NB4 (cell line): ENCODE results near the gene RSPO3.

Experiments
- DNase-seq: peaks from one replicate; pipeline ENCODE4 v3.0.0; 2010; ENCODE audit warnings: low read depth
- H3K4me3 ChIP-seq: one replicate; pipeline ENCODE4 v1.5.1; 2011; ENCODE audit warnings: mild to moderate bottlenecking, low read depth, low read length, moderate library complexity
- MYC ChIP-seq: IDR thresholded peaks from 2 replicates; pipeline ENCODE4 v1.6.1; 2011; ENCODE audit warnings: low read depth, low read length
- POLR2A ChIP-seq: IDR thresholded peaks from 2 replicates; pipeline ENCODE4 v1.6.1; 2011; ENCODE audit warnings: mild to moderate bottlenecking; ENCODE audit not compliant: insufficient read length; ENCODE audit errors: extremely low read depth
- TF ChIP-seq, protein P1 (sequence below): IDR thresholded peaks from one replicate; pipeline ENCODE4 v1.5.1; 2012; ENCODE audit warnings: low read depth, low read length
- TF ChIP-seq, protein P2 (sequence below): IDR thresholded peaks from 2 replicates; pipeline ENCODE4 v1.6.1; 2011; ENCODE audit warnings: low read depth, low read length

RSPO3 gene

DNA sequence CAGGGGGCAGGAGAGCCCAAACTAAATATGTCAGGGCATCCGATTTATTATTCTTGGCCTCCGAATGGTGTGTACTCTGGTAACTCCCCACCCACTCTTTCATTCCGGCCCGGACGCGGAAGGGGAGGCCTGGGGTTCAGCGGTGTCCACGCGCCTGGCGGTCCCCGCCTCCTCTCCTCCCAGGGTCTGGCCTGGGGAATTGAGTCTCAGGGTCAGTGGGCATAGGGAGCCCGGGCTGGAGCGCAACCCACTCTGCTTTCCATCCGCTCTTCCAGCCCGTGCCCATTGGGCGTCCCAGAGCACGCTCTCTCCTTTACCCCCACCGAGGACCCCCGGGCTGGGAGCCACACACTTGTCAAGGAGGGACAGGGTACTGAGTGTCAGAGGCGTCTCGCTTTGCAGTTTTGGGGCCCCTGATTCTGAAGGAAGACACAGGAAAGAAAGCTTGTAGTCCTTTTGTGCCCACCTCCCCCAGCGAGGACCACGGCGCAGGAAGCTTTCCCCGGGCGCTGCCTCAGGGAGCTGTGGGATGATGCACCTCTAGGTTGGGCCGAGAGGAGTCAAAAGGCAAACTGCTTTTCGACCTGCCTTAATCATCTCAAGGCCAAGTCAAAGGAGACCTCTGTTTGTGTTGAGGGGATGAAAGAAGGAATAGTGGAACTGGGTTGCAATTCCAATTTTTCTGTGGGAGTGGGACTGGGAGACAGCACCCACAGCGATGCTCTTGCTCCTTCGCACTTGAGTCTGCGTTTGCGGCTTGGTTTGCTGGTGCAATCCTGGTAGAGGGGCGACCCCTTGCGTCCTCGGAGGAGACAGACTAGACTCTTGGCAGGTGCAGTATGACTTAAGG lies 2.5 kb downstream of the RSPO3 start:
- H3K4me3 ChIP-seq = no peak overlapping the region
- DNase-seq = peak; percentile 88
- no peak for TF ChIP-seq MYC
- TF ChIP-seq, protein P1, sequence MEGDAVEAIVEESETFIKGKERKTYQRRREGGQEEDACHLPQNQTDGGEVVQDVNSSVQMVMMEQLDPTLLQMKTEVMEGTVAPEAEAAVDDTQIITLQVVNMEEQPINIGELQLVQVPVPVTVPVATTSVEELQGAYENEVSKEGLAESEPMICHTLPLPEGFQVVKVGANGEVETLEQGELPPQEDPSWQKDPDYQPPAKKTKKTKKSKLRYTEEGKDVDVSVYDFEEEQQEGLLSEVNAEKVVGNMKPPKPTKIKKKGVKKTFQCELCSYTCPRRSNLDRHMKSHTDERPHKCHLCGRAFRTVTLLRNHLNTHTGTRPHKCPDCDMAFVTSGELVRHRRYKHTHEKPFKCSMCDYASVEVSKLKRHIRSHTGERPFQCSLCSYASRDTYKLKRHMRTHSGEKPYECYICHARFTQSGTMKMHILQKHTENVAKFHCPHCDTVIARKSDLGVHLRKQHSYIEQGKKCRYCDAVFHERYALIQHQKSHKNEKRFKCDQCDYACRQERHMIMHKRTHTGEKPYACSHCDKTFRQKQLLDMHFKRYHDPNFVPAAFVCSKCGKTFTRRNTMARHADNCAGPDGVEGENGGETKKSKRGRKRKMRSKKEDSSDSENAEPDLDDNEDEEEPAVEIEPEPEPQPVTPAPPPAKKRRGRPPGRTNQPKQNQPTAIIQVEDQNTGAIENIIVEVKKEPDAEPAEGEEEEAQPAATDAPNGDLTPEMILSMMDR = peak; percentile 91

DNA sequence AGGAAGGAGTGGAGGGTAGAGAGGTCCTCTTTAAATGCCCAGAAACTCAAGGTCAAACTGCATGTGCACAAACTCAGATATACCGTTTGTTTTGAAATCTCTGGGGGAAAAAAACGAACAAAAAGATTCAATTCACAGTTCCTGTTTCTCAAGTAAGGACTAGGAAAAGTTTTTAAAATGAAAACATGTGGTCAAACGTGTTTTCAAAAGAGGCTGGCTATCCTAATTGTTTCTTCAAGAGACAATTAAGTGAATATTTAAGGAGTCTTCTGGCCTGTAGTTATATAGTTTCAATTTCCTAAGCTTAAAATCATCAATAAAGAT lies 3.1 kb downstream of the RSPO3 start:
- no peak overlapping the region for H3K4me3 ChIP-seq
- TF ChIP-seq, protein P1 = no peak
- TF ChIP-seq, protein P2, sequence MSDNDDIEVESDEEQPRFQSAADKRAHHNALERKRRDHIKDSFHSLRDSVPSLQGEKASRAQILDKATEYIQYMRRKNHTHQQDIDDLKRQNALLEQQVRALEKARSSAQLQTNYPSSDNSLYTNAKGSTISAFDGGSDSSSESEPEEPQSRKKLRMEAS = peak; percentile 57
- TF ChIP-seq MYC = no peak
- DNase-seq = no peak

DNA sequence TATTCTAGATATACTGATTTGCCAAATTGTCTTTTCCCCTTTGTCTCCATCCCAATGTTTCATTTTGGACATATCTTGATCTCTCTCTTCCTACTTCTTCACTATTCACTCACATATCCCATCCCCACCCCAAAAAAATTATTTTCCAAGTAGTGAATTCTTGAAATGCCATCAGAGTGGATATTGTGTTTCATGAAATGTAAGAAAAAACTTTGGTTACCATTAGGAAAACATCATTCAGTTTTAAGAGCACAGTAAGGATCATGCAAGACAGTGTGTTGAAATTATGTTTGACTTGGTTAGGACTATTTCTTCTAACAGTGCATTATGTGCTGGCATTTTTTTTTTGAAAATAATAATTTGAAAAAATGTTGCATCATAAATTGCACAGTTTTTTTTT lies 5.7 kb downstream of the RSPO3 start:
- no peak for DNase-seq
- TF ChIP-seq, protein P2 = no peak
- TF ChIP-seq, protein P1 = no peak
- TF ChIP-seq POLR2A = no peak
- TF ChIP-seq MYC = no peak
- no peak overlapping the region for H3K4me3 ChIP-seq

DNA sequence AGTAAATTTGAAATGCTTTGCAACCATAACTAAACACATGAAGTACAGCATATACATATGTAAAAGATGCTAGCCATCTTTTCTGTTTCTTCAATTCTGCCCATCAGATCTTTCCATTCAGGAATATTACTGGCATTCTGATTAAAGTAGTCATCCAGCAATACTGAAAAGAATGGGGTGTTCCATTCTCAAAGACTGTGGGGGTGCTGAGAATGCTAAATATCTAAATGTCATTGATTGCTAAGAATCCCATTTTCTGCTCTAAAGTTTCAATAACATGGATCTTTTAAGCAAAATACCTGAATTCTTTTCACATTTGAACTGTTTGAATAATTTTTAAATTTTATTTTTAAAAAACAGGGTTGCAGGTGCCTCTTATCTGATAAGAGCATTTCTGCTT lies 6.2 kb downstream of the RSPO3 start:
- TF ChIP-seq POLR2A = no peak
- TF ChIP-seq, protein P2 = no peak
- TF ChIP-seq MYC = no peak
- TF ChIP-seq, protein P1 = no peak
- DNase-seq = no peak
- no peak overlapping the region for H3K4me3 ChIP-seq

DNA sequence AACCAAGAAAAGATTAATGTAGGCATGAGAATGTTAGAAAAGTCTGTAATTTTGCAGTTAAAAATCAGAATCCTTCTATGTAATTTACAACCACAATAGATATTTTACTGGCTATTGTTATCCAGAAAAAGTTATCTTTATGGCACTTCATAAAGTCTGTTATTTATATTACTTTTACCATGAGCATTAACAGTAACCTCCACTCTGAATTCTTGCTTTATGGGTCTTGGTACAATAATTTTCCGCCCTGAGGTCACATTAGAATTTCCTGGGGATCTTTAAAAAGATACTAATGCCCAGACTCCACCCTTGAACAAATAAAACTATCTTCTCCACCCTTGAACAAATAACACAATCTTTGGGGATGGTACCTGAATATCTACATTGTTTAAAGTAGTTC lies 9.6 kb downstream of the RSPO3 start:
- DNase-seq = no peak
- H3K4me3 ChIP-seq = no peak overlapping the region
- TF ChIP-seq POLR2A = no peak
- TF ChIP-seq, protein P1 = no peak
- TF ChIP-seq, protein P2 = no peak
- no peak for TF ChIP-seq MYC

DNA sequence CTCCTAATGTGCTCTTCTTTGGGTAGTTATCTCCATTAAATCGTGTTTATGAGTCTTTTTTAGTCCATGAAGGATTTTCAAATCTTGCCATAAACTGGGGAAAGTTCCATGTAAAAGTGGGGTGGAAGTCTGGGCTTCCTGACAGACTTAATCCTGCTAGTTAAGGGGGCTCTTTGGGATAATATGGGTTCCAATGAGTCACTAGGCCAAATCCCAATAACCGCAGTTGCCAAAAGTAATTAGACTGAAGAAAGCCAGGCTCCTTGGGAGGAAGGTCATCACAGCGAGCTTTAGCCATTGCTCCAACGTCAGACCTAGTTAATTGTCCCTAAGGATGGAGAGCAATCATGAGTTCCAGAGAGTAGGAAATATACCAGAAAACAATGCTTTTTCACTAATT lies 10.8 kb downstream of the RSPO3 start:
- no peak for DNase-seq
- no peak overlapping the region for H3K4me3 ChIP-seq
- TF ChIP-seq, protein P1 = no peak
- TF ChIP-seq MYC = no peak
- TF ChIP-seq, protein P2 = no peak
